ENCODE data around the gene AP1AR. TPM values are rescaled to one million over a fixed set of nuclear protein-coding genes. Genes with fewer than 3 reads are reported as not detected.

AP1AR gene
- total and polyA plus RNA-seq, 3 donors from 2014 or later: 22.6 to 29.4 (median 24.6) TPM

DNA sequence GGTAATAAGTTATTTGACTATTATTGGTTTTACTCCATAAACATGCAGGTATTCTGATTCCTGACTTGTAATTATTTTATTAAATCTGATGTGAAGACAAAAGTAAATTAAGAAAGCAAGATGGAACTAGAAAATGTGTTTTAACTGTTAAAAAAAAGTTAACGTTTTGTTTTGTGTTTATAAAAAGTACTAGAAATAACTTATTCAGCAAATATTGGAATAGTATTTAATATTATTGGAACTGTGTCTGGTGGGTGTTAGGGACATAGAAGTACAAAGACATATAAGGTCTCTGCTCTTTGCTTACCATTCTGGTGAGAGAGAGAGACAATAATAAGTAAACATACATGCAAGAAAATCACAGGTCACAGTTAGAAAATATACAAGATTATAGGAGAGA is 38.5 kb downstream of the AP1AR start:
- no peak for DNase-seq
- WGBS, 2 donors: 88 to 92% methylated on average over 1 of the region's 1 CpG
- Histone ChIP-seq H3K36me3 (ENCODE audit: low read depth, missing control alignments) (no peaks in the 10 kb centered on the region), H3K4me1 (no peaks in the 10 kb centered on the region), H3K9me3 (no peaks in the 10 kb centered on the region), H3K27ac (no peak overlapping the region), H3K27me3 (no peaks in the 10 kb centered on the region), H3K4me3 (no peak overlapping the region)
- no peak for TF ChIP-seq POLR2A (IDR thresholded peaks at IDR 0.05)
- TF ChIP-seq, protein P1, sequence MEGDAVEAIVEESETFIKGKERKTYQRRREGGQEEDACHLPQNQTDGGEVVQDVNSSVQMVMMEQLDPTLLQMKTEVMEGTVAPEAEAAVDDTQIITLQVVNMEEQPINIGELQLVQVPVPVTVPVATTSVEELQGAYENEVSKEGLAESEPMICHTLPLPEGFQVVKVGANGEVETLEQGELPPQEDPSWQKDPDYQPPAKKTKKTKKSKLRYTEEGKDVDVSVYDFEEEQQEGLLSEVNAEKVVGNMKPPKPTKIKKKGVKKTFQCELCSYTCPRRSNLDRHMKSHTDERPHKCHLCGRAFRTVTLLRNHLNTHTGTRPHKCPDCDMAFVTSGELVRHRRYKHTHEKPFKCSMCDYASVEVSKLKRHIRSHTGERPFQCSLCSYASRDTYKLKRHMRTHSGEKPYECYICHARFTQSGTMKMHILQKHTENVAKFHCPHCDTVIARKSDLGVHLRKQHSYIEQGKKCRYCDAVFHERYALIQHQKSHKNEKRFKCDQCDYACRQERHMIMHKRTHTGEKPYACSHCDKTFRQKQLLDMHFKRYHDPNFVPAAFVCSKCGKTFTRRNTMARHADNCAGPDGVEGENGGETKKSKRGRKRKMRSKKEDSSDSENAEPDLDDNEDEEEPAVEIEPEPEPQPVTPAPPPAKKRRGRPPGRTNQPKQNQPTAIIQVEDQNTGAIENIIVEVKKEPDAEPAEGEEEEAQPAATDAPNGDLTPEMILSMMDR (IDR thresholded peaks at IDR 0.05): no peak
- intact Hi-C loops (cut with DNase I; ENCODE audit: low total_unique reads): no loop called here

DNA sequence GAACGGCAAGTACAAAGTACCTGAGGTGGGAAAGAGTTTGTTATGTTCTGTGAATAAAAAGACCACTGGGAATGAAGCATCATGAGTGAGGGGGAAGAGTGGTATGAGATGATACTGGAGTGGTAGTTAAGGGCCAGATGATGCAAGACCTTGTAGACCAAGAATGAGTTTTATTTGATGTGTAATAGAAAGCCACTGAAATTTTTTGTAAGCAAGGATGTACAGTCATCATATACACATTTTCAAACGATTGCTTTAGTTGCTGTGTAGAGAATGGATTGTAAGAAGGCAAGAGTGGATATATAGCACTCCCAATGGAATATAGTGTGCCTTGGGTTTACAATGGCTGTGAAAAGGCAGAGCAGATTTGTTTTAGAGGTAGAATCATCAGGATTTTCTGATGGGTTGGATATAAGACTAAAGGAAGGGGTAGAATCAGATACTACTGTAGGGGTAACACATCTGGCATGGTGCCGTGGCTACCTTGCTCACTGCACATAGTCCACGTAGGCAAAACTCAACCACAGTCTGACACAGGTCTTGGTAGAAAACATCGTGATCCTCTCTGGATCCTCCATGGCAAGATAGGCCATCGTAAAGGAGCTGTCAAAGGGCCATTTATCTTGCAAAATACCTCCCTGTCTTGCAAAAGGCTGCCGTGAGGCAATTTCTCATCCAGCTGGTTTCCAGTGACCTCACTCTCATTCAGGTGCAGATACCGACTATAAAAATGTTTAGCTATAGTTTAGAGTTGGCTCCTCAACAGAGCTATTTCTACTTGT is 39.2 kb downstream of the AP1AR start:
- DNase-seq: no peak
- no peak overlapping the region for H3K4me3 ChIP-seq
- intact Hi-C loops (cut with DNase I; ENCODE audit: low total_unique reads): no loop called here
- H3K36me3 ChIP-seq (ENCODE audit: low read depth, missing control alignments): no peaks in the 10 kb centered on the region
- TF ChIP-seq, protein P1 (IDR thresholded peaks at IDR 0.05): no peak
- TF ChIP-seq POLR2A (IDR thresholded peaks at IDR 0.05): no peak
- H3K27ac ChIP-seq: no peak overlapping the region
- 86 to 88% methylated on average over 8 of the region's 8 CpGs for WGBS, 2 donors
- no peaks in the 10 kb centered on the region for H3K4me1 ChIP-seq
- H3K9me3 ChIP-seq: no peaks in the 10 kb centered on the region
- H3K27me3 ChIP-seq: no peaks in the 10 kb centered on the region

- H3K4me3 ChIP-seq: no peak overlapping the region
- H3K27ac ChIP-seq: no peak overlapping the region
- H3K27me3 ChIP-seq: no peaks in the 10 kb centered on the region
- H3K9me3 ChIP-seq: no peaks in the 10 kb centered on the region
- H3K4me1 ChIP-seq: no peaks in the 10 kb centered on the region
- TF ChIP-seq, protein P1 (IDR thresholded peaks at IDR 0.05): no peak
- no peak for TF ChIP-seq POLR2A (IDR thresholded peaks at IDR 0.05)
- no peaks in the 10 kb centered on the region for H3K36me3 ChIP-seq (ENCODE audit: low read depth, missing control alignments)
- intact Hi-C loops (cut with DNase I; ENCODE audit: low total_unique reads): no loop called here
- WGBS, 2 donors: 83 to 90% methylated on average over 4 of the region's 4 CpGs
- DNase-seq: no peak
Observed at GRCh38 chr4:112272292-112272691, 40.7 kb downstream of the AP1AR start.

DNA sequence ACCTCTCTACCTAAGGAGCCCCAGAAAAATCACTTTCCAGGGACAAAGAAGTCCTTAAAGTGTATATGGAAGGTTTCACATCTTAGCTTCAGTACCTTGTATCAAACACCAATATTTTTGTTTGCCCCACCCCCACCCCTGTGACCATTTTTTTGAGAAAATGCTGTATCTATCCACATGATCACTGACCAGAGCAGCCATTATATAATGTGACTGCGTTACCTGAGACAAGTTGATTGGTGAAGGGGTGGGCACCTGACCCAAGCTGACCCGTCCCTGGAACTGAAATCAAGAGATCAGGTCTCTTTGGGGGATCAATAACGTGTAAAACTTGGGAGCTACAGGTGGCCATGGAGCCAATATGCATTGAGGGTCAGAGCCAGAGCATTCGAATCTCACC is 43.4 kb downstream of the AP1AR start:
- Histone ChIP-seq H3K27me3 (no peaks in the 10 kb centered on the region), H3K4me1 (no peaks in the 10 kb centered on the region), H3K9me3 (no peaks in the 10 kb centered on the region), H3K36me3 (ENCODE audit: low read depth, missing control alignments) (no peaks in the 10 kb centered on the region), H3K27ac (no peak overlapping the region), H3K4me3 (no peak overlapping the region)
- no peak for TF ChIP-seq POLR2A (IDR thresholded peaks at IDR 0.05)
- DNase-seq: no peak
- intact Hi-C loops (cut with DNase I; ENCODE audit: low total_unique reads): no loop called here
- WGBS, 2 donors: 95 to 98% methylated on average over 4 of the region's 4 CpGs

DNA sequence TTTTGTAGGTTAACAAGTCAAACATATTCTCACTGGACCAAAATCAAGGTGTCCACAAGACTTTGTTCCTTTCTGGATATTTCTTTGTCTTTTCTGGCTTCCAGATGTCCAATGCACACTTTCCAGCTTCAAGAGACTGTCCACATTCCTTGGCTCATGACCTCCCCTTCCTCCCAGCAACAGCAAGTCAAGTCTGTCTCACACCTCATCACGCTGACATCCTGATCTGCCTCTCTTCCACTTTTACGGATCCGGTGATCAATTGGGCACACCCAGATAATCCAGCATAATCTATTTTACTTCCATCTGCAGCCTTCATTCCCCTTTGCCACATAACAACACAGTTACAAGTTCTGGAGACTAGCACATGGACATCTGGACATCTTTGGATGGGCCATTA is 44.5 kb downstream of the AP1AR start:
- no peaks in the 10 kb centered on the region for H3K4me1 ChIP-seq
- no peak overlapping the region for H3K27ac ChIP-seq
- H3K9me3 ChIP-seq: no peaks in the 10 kb centered on the region
- no peaks in the 10 kb centered on the region for H3K36me3 ChIP-seq (ENCODE audit: low read depth, missing control alignments)
- no peak for DNase-seq
- intact Hi-C loops (cut with DNase I; ENCODE audit: low total_unique reads): no loop called here
- H3K4me3 ChIP-seq: no peak overlapping the region
- WGBS, 2 donors: 94 to 96% methylated on average over 3 of the region's 3 CpGs
- no peaks in the 10 kb centered on the region for H3K27me3 ChIP-seq
- no peak for TF ChIP-seq POLR2A (IDR thresholded peaks at IDR 0.05)
- TF ChIP-seq, protein P1 (IDR thresholded peaks at IDR 0.05): no peak
